GM18858 (cell line): ENCODE measurements around the gene CCSER1.

Source experiments
- ATAC-seq: cut with Tn5 transposase; IDR thresholded peaks from one replicate; pipeline ENCODE4 v1.9.1; 2021; ENCODE audit not compliant: unreplicated experiment

Gene CCSER1

DNA sequence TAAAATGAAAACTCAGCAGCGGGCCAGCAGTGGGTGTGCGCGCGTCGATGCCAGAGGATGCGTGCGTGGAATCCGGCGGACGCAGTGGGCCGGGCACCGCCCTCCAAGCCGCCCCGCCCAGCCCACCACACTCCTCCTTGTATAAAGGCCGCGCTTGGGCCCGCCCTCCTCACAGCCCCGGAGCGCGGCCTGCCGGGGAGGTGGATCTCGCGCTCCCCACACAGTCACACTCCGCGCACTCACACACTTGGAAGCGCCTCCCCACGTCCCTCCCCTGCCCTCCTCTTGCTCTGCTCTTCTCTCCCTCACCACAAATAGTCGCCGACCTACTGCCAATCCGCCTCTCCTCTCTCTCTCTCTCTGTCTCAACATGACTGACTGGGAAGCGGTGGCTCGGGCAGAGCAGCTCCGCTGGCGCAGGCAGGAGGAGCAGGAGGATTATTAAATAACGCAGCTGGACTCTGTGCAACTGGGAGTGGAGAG is at the start of gene CCSER1:
TSS of gene CCSER1 (plus strand) at position 172 of the 483 bp plus-strand sequence.
- ATAC-seq: peak; percentile 56

DNA sequence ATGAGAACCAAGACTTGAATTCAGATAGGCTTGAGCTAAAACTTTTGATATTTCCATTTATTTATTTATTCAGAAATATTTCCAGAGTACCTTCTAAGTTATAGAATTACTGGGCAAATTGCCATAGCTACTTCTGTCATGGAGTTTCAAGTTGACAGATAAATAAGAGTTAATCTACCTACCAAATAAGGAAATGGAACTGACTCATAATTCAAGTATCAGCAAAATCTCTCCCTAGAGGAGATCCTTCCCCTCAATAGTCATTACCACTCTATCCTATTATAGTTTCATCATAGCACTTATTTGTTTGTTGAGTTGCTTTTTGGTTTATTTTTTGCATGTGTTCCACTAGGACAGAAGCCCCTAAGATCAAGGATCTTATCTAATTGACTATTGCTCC is 48.8 kb upstream of the CCSER1 start:
- peak; percentile 86 for ATAC-seq

DNA sequence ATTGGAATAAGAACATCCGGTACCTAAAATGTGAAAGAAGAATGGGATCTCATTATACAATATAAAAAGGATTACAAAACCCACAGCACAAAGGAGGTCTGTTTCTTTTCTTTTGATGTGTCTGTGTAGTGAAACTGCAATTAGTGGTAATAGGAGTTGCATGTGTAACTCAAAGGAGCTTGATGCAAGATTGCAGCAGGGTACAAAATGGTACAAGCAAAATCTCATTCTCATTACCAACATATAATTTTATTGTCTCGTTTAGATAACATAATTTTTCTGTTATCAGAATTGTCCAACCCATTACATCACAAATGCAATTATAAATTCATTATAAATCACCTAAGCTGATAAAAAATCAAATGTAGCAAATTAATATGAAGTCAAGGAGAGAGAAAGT is 47.1 kb upstream of the CCSER1 start:
- no peak for ATAC-seq

DNA sequence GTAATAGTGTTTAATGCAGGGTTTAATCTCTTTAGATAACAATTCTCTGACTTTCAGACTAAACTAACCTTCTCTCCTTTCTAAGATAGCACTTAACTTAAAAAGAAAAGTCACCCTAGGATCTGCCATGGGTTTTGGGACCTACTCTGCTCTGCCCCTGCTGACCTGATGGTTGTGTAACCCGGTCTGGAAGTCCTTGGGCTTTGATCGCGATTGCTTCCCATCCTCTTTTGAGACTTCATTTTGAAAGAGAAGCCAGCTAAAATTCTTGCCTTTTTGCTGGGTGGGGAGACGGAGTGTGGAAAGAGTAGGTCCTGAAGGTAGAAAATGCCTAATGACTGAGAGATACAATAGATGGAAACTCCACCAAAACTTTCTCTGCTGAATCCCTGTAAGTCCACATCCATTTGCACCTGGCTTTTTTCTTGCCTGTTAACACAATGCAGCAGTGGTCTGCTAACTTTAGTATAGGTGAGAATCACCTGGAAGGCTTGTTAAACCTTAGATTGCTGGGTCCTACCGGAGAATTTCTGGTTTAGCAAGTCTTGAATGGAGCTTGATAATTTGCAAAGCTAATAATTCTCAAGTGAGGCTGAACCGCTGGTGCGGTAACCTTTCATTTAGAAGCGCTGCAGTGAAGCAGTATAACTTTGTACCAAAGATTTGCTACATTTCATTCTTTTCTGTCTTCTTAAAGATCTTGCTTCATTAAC is 45.6 kb upstream of the CCSER1 start:
- ATAC-seq: no peak

DNA sequence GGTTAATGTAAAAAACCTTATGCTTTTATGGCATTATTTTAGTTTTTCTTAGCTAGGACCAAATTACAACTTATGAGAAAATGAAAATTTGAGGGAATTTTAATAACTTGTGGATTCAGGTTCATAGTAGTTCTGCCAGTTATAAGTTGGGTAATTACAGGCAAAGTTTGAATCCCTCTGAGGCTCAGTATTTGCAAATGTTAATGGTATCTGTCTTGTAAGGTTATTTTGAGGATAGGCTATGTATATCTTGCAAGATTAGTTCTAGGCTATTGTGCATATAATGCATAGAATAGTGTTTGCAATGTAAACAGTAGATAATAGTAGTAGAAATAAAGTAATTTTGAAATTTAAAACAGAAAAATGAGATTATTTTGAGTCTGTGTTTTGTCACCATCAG is 44.7 kb upstream of the CCSER1 start:
- ATAC-seq: no peak

DNA sequence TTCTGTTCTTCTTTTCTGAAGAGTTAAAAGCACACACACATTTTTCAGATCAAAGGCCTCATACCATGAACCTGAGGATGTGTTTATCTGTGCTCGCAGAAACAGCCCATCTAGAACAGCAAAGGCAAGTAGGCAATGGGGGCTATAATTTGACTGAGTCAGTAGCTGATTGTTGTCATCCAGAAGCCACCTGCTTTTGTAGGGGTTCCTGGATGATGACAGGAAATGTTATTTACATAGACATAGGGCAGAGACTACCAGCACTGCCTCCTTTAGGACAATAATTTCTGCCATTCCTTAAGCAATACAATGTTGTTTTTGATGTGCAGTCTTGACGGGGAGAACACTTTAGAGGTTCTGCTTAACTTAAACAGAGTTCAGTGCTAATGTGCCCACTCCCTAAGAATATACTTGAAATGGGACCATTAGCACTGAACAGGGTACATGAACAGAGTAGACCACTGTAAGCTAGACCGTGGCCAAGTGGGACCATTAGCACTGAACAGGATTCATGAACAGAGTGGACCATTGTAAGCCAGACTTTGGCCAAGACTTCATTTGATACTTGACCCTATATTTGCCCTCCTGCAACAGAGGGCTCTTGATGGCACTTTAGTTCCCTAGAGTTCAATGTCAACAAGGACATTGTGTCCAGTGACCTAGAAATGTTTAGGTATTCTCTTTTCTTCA is 42.8 kb upstream of the CCSER1 start:
- ATAC-seq: no peak

DNA sequence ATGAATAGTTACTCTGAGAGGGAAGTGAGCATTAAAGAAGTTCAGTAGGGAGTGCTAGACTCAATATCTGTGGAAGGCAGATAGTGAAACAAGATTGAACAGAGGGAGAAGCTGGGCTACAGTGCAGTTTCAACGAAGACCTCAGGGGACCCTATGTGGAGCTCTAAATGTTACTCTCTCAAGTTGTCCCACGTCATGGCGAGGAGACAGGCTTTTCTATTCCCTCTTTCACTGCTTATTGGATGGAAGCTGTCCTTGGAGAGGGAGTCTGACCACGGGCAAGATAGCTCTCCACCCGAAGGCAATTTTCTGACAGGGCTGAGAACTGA is 42.3 kb upstream of the CCSER1 start:
- no peak for ATAC-seq

DNA sequence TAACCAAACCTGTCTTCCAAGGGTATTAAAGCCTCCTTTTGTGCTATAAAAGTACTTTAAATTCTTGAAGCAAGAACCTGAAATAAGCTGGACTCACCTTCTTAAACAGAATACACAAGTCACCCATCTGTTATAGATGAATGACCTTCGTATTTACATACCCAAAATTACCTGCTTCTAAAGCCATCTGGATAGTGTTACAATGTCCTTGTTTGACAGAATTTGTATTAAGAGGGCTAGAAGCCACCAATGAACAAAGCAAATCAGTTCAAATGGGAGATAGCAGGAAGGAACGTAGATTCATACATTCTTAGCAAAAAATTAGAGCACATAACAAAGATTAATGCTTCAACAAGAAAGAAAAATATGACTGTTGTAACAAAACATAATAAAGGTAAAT is 33.7 kb upstream of the CCSER1 start:
- no peak for ATAC-seq

DNA sequence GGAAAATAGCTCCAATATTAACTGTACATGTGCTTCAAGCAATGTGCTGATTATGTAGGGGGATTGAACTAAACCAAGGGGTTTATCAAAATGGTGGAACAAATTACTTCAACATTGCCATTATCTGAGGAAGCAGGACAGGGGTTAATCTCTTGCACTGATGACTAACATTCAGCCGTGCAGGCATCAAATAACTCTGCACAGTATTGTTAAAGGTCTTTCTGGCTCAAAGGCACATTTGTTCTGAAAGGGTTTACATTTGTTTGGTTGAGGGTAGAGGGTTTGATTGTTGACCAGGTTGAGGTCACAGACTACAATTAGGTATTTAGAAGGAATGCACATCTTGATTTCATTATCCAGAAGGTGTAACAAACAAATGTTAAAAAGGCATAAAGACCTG is 32.2 kb upstream of the CCSER1 start:
- no peak for ATAC-seq

DNA sequence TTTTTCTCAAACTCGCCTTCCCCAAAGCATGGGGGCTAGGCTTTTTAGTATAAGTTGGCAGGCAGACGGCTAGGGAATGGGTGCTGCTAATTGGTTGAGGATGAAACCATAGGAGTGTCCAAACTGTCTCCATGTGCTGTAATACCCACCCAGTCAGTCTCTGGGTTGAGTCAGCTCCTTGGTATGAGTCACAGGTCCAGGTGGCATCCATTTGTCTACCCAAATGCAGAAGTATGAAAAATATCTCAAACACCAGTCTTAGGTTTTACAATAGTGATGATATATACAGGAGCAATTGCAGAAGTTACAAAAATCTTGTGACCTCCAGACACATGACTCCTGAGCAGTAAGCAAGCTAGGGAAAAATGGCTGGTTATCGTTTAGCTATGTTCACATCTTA is 27.4 kb upstream of the CCSER1 start:
- ATAC-seq: peak; percentile 75

DNA sequence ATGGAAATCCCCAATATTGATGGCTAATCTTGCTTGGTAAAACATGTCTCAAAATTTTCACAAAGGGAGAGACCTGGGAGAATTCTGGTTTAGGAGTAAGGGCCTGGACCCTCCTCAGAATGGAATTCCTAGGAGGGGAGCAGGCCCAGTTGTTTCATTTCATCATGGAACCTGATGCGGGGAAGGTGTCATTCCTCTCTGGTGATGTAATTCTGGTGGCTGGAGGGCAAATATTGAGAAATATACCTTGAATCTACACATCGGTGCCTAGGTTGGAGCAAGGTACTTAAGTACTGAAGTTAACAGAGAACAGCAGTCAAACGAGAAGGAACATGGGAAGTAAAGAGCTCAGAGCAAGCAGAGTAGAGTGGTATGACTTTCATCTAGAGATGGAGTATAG is 23.2 kb upstream of the CCSER1 start:
- no peak for ATAC-seq

DNA sequence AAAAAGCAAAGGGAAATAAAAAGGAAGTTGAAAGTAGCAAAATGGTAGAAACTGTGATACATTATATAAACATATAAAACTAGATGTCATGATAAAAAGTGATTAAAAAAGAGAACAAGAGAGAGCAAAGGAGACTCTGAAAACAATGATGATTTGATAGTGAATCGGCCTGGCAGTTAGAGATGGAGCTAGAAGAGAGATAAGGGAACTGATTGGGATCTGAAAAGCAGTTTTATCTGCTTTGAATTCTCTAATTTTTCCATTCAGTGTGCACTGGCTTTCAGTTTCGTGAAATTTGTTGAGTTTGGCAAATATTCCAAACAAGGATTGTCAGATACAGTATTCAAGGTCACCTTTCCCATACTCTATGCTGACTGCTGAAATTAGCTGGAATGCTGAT is 21.9 kb upstream of the CCSER1 start:
- no peak for ATAC-seq

DNA sequence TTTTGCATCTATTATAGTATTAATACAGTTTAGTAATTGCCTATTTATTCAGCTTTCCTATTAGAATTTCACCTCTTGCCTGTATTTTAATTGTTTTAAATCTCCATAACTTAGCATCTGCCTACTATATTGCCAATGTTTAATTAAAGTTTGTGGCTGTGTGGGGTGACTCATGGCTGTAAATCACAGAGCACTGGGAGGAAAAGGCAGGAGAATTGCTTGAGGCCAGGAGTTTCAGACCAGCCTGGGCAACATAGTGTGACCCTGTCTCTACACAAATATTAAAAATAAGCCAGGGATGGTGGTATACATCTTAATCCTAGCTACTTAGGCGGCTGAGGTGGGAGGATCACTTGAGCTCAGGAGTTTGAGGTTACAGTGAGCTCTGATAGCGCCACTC is 14.5 kb upstream of the CCSER1 start:
- ATAC-seq: no peak

DNA sequence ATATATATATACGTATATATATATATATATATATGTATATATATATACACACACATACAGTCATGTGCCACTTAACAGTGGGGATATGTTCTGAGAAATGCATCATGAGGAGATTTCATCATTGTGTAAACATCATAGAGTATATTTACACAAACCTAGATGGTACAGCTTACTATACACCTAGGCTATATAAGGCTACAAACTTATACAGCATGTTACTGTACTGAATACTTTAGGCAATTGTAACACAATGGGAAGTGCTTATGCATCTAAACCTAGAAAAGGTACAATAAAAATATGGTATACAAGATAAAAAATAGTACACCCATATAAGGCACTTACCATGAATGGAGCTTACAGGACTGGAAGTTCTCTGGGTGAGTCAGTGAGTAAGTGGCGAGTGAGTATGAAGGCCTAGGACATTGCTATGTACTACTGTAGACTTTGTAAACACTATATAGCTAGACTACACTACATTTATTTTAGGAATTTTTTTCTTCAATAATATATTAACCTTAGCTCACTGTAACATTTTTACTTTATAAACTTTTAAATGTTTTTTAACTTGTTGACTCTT is 13.2 kb upstream of the CCSER1 start:
- ATAC-seq: no peak

DNA sequence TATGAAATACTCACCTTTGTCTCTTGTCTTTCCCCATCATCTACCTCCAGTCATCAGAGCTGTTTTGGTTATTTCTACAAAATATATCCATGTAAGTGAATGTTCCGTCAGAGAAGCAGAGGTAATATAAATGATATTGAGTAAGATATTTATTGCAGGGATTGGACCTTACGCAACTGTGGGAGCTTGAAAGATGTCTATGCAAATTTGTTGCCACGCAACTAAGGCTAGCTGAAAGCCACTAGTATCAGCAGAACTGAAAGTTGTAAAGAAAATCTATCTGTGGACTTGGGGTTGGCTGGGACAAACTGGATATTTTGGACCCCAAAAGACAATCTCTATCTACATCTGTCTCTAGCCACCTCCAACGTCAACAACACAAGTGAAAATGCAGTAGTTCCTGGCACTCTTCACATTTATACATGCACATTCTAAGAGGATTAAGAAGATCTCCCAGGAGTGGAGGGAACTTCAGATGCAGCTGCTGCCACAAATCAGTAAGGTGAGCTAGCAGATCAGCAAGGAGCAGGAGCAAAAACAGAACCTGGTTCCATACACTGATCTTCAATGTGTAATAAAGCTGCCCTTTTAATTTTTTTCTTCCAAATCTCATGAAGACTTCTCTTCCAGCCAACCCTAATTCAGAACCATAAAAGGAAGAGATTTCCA is 8.5 kb upstream of the CCSER1 start:
- ATAC-seq: peak; percentile 70

DNA sequence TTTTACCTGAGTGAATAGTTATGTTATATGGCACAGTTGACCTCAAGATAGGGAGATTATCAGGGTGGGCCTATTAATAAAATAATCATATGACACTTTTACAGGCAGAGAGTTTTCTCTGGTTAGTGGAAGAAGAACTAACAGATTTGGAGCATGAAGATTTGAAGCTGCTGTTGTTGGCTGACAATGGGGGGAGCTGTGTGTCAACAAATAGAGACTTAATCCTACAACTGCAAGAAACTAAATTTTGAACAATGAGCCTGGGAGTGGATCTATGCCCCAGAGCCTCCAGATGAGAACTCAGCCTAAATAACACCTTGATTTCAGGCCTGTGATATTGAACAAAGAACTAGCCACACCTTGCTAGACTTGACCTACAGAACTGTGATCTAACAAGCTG is 7.2 kb upstream of the CCSER1 start:
- ATAC-seq: no peak

DNA sequence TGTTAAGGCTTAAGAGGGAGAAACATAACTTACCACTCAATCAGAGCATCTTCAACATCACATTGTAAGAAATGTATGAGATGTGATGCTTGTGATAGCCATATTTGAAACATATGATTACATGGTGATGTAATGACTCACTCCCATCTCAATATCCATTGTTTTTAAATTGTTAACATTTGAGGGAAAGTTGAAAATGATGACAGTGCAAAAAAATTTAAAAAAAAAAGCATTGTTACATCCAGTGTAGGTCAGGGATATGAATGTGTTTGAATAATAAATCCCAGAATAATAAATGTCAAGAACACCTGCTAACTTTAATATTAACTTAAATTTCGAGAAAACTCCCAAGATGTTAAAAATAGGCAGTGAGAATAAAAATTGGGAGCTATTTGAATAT is 6.4 kb upstream of the CCSER1 start:
- no peak for ATAC-seq

DNA sequence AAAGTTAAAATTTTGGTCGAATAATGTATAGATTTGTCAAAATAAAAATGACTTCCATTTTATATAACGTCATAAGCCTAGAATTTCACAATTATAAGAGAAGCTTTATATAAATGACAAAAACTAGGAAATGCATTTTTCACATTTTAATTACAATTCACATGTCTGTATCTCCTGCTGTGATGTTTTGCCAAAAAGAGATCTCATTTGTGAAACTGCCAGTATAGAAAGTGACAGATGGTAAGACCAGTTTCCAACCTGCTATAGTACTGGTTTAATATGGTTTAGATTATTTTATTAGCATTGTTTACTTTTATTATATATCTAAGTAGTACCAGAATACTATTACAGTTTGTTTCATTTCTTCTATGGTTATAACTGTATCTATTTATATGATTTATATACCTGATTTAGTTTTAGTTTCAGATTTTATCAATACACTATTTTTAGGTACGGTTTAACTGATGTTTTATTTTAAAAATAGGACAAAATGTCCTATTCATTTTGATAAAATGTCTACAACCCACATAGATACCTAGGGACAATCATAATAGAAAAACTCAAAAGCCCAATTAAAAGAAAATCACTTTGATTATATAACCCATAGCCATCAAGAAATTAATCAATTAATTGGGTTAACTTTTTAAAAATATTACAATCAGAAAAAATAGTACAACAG is 5.4 kb upstream of the CCSER1 start:
- no peak for ATAC-seq

DNA sequence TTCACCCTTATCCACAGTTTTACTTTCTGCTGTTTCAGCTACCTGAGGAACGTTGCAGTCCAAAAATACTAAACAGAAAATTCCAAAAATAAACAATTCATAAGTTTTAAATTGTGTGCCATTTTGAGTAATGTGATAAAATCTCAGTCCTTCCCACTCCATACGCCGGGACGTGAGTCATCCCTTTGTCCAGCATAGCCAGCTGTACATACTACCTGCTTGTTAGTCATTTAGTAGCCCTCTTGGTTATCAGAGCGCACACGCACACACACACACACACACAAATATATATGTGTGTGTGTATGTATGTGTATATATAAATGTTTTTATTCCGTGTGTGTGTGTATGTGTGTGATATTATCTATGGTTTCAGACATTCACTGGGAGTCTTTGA is 4.8 kb upstream of the CCSER1 start:
- ATAC-seq: no peak

DNA sequence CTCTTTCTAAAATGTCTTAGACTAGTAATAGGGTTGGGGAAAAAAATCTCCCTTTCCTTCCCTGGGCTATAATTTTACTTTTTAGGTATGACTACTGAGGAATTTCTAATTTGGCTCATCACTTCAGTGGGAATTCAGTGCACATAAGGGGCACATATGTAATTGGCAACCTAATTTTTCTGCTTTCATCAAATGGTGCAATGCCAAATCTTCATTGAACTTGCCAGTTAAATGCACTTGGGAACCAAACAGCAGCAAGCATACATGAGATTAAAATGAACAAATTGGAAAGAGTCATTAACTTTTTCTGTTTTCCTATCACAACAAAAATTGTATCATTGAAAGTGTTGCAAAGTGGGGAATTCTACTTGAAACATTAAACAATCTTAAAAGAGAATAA is 2.9 kb upstream of the CCSER1 start:
- no peak for ATAC-seq

DNA sequence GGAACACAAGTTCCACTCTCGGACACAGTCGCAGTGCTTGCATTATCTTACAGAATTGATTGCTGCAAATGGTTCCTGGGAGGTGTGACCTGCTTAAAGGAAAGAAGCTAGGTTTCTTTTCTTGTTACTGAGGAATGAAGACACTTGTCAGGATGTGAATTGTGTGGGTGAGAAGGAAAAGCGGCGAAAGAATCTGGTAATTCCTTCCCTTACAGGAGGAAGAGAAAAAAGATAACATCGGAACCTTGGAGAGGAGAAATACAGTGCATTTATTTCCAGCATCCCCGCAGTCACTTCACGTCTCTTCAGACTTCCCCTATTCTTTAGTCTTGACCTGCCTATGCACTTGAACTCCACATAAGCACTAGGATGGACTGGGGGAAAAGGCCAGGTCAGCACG is 389 bp upstream of the CCSER1 start:
- ATAC-seq: no peak
